Measurements from ENCODE around the gene EZH1. TPM values are rescaled to one million over a fixed set of nuclear protein-coding genes. Genes with fewer than 3 reads are reported as not detected.

The EZH1 gene
- total RNA-seq (18.5 TPM), polyA plus RNA-seq (38.8 TPM)
- long read RNA-seq, donor 1: 0 reads
- long read RNA-seq, donor 2: 0 reads
- long read RNA-seq, donor 3, partial matches to known transcripts: 0 of 1 reads
- long read RNA-seq, donor 3, other reads (novel, unspliced or antisense): 0 of 1 reads
- long read RNA-seq, donor 4, partial matches to known transcripts: 0 of 18 reads
- long read RNA-seq, donor 4, other reads (novel, unspliced or antisense): 17 of 18 reads
- long read RNA-seq, donor 5, partial matches to known transcripts: 0 of 4 reads
- long read RNA-seq, donor 5, other reads (novel, unspliced or antisense): 0 of 4 reads
- long read RNA-seq, donor 6, full-length matches to known transcripts: 3 of 3 reads
- long read RNA-seq, donor 6, partial matches to known transcripts: 0 of 3 reads
- long read RNA-seq, donor 6, other reads (novel, unspliced or antisense): 0 of 3 reads
- long read RNA-seq, donor 7, partial matches to known transcripts: 0 of 1 reads
- long read RNA-seq, donor 7, other reads (novel, unspliced or antisense): 0 of 1 reads
- long read RNA-seq, donor 8: 0 reads
- long read RNA-seq, donor 9, partial matches to known transcripts: 0 of 2 reads
- long read RNA-seq, donor 9, other reads (novel, unspliced or antisense): 0 of 2 reads
- long read RNA-seq, donor 10: 0 reads

- H3K4me3 ChIP-seq (ENCODE audit: low read length in 2 of 2): peak within 1 kb of the TSS; percentile 81 to 97
- H3K27me3 ChIP-seq (ENCODE audit: control insufficient read depth in 2 of 2, insufficient read depth in 1 of 2, low read length in 1 of 2): peaks cover 4 to 23% of the 10 kb centered on the region in 2 donors
- peaks cover 0 to 4% of the 10 kb centered on the region in 2 donors for H3K9me3 ChIP-seq (ENCODE audit: control insufficient read depth in 2 of 2, insufficient read depth in 1 of 2, low read length in 1 of 2)
- H3K36me3 ChIP-seq (ENCODE audit: control insufficient read depth in 2 of 2, insufficient read depth in 2 of 2, low read length in 1 of 2): peaks cover 0 to 3% of the 10 kb centered on the region in 2 donors
- 6% methylated on average over 50 of the region's 50 CpGs for WGBS
- H3K27ac ChIP-seq (ENCODE audit: low read depth in 1 of 2, low read length in 1 of 2): peak within 1 kb of the TSS; percentile 86 to 96
- H3K4me1 ChIP-seq (ENCODE audit: control insufficient read depth in 2 of 2, insufficient read depth in 2 of 2, low read length in 2 of 2): peaks cover 5 to 20% of the 10 kb centered on the region in 2 donors
- DNase-seq (ENCODE audit: low read depth in 6 of 9, low spot score in 9 of 9): peak; percentile 60 to 95 (median 86)
Observed at GRCh38 chr17:42744806-42745617, at the start of gene EZH1. TSS of gene EZH1 (minus strand) at chr17:42745040. CDS start at chr17:42728941, 16,099 bp downstream.

GRCh38 chr17:42792545-42792944, 47.7 kb upstream of the EZH1 start:
- no peak for DNase-seq (ENCODE audit: low read depth in 6 of 9, low spot score in 9 of 9)
- Histone ChIP-seq H3K9me3 (ENCODE audit: control insufficient read depth in 2 of 2, insufficient read depth in 1 of 2, low read length in 1 of 2) (no peaks in the 10 kb centered on the region), H3K4me3 (ENCODE audit: low read length in 2 of 2) (no peak overlapping the region), H3K36me3 (ENCODE audit: control insufficient read depth in 2 of 2, insufficient read depth in 2 of 2, low read length in 1 of 2) (peaks cover 4 to 8% of the 10 kb centered on the region in 2 donors), H3K4me1 (ENCODE audit: control insufficient read depth in 2 of 2, insufficient read depth in 2 of 2, low read length in 2 of 2) (peaks cover under 1 to 8% of the 10 kb centered on the region in 2 donors), H3K27ac (ENCODE audit: low read depth in 1 of 2, low read length in 1 of 2) (no peak overlapping the region), H3K27me3 (ENCODE audit: control insufficient read depth in 2 of 2, insufficient read depth in 1 of 2, low read length in 1 of 2) (peaks cover 2 to 26% of the 10 kb centered on the region in 2 donors)
- 87% methylated on average over 5 of the region's 5 CpGs for WGBS

GRCh38 chr17:42791948-42792347, 47.1 kb upstream of the EZH1 start:
- 81% methylated on average over 2 of the region's 2 CpGs for WGBS
- Histone ChIP-seq H3K9me3 (ENCODE audit: control insufficient read depth in 2 of 2, insufficient read depth in 1 of 2, low read length in 1 of 2) (no peaks in the 10 kb centered on the region), H3K36me3 (ENCODE audit: control insufficient read depth in 2 of 2, insufficient read depth in 2 of 2, low read length in 1 of 2) (peaks cover 4 to 5% of the 10 kb centered on the region in 2 donors), H3K4me1 (ENCODE audit: control insufficient read depth in 2 of 2, insufficient read depth in 2 of 2, low read length in 2 of 2) (peaks cover 0 to 3% of the 10 kb centered on the region in 2 donors), H3K27ac (ENCODE audit: low read depth in 1 of 2, low read length in 1 of 2) (no peak overlapping the region), H3K27me3 (ENCODE audit: control insufficient read depth in 2 of 2, insufficient read depth in 1 of 2, low read length in 1 of 2) (peaks cover 2 to 32% of the 10 kb centered on the region in 2 donors), H3K4me3 (ENCODE audit: low read length in 2 of 2) (no peak overlapping the region)
- DNase-seq (ENCODE audit: low read depth in 6 of 9, low spot score in 9 of 9): no peak

- Histone ChIP-seq H3K36me3 (ENCODE audit: control insufficient read depth in 2 of 2, insufficient read depth in 2 of 2, low read length in 1 of 2) (no peaks in the 10 kb centered on the region), H3K4me3 (ENCODE audit: low read length in 2 of 2) (no peak overlapping the region), H3K4me1 (ENCODE audit: control insufficient read depth in 2 of 2, insufficient read depth in 2 of 2, low read length in 2 of 2) (no peaks in the 10 kb centered on the region), H3K27ac (ENCODE audit: low read depth in 1 of 2, low read length in 1 of 2) (no peak overlapping the region), H3K9me3 (ENCODE audit: control insufficient read depth in 2 of 2, insufficient read depth in 1 of 2, low read length in 1 of 2) (peaks cover 0 to 17% of the 10 kb centered on the region in 2 donors), H3K27me3 (ENCODE audit: control insufficient read depth in 2 of 2, insufficient read depth in 1 of 2, low read length in 1 of 2) (peaks cover 45 to 79% of the 10 kb centered on the region in 2 donors)
- 96% methylated on average over 11 of the region's 11 CpGs for WGBS
- DNase-seq (ENCODE audit: low read depth in 6 of 9, low spot score in 9 of 9): no peak
Observed at GRCh38 chr17:42787266-42787665, 42.4 kb upstream of the EZH1 start.

GRCh38 chr17:42784811-42785592, 40.2 kb upstream of the EZH1 start:
- no peak for DNase-seq (ENCODE audit: low read depth in 6 of 9, low spot score in 9 of 9)
- H3K27ac ChIP-seq (ENCODE audit: low read depth in 1 of 2, low read length in 1 of 2): no peak overlapping the region
- peaks cover 63 to 97% of the 10 kb centered on the region in 2 donors for H3K27me3 ChIP-seq (ENCODE audit: control insufficient read depth in 2 of 2, insufficient read depth in 1 of 2, low read length in 1 of 2)
- H3K9me3 ChIP-seq (ENCODE audit: control insufficient read depth in 2 of 2, insufficient read depth in 1 of 2, low read length in 1 of 2): peaks cover 0 to 22% of the 10 kb centered on the region in 2 donors
- no peaks in the 10 kb centered on the region for H3K36me3 ChIP-seq (ENCODE audit: control insufficient read depth in 2 of 2, insufficient read depth in 2 of 2, low read length in 1 of 2)
- no peak overlapping the region for H3K4me3 ChIP-seq (ENCODE audit: low read length in 2 of 2)
- peaks cover 0 to 8% of the 10 kb centered on the region in 2 donors for H3K4me1 ChIP-seq (ENCODE audit: control insufficient read depth in 2 of 2, insufficient read depth in 2 of 2, low read length in 2 of 2)
- 11% methylated on average over 52 of the region's 52 CpGs for WGBS

- H3K36me3 ChIP-seq (ENCODE audit: control insufficient read depth in 2 of 2, insufficient read depth in 2 of 2, low read length in 1 of 2): peaks cover 1 to 3% of the 10 kb centered on the region in 2 donors
- no peak overlapping the region for H3K27ac ChIP-seq (ENCODE audit: low read depth in 1 of 2, low read length in 1 of 2)
- no peak for DNase-seq (ENCODE audit: low read depth in 6 of 9, low spot score in 9 of 9)
- H3K4me1 ChIP-seq (ENCODE audit: control insufficient read depth in 2 of 2, insufficient read depth in 2 of 2, low read length in 2 of 2): peaks cover 0 to 8% of the 10 kb centered on the region in 2 donors
- no peak overlapping the region for H3K4me3 ChIP-seq (ENCODE audit: low read length in 2 of 2)
- 10% methylated on average over 25 of the region's 25 CpGs for WGBS
- H3K27me3 ChIP-seq (ENCODE audit: control insufficient read depth in 2 of 2, insufficient read depth in 1 of 2, low read length in 1 of 2): peaks cover 64 to 99% of the 10 kb centered on the region in 2 donors
- peaks cover 0 to 22% of the 10 kb centered on the region in 2 donors for H3K9me3 ChIP-seq (ENCODE audit: control insufficient read depth in 2 of 2, insufficient read depth in 1 of 2, low read length in 1 of 2)
Observed at GRCh38 chr17:42784409-42784808, 39.6 kb upstream of the EZH1 start.

GRCh38 chr17:42783791-42784138, 38.9 kb upstream of the EZH1 start:
- Histone ChIP-seq H3K4me1 (ENCODE audit: control insufficient read depth in 2 of 2, insufficient read depth in 2 of 2, low read length in 2 of 2) (peaks cover 0 to 8% of the 10 kb centered on the region in 2 donors), H3K27ac (ENCODE audit: low read depth in 1 of 2, low read length in 1 of 2) (no peak overlapping the region), H3K36me3 (ENCODE audit: control insufficient read depth in 2 of 2, insufficient read depth in 2 of 2, low read length in 1 of 2) (peaks cover 7 to 10% of the 10 kb centered on the region in 2 donors), H3K4me3 (ENCODE audit: low read length in 2 of 2) (no peak overlapping the region), H3K9me3 (ENCODE audit: control insufficient read depth in 2 of 2, insufficient read depth in 1 of 2, low read length in 1 of 2) (peaks cover 0 to 22% of the 10 kb centered on the region in 2 donors), H3K27me3 (ENCODE audit: control insufficient read depth in 2 of 2, insufficient read depth in 1 of 2, low read length in 1 of 2) (peaks cover 64 to 96% of the 10 kb centered on the region in 2 donors)
- WGBS: 13% methylated on average over 22 of the region's 22 CpGs
- no peak for DNase-seq (ENCODE audit: low read depth in 6 of 9, low spot score in 9 of 9)

GRCh38 chr17:42783062-42783790, 38.4 kb upstream of the EZH1 start:
- H3K4me1 ChIP-seq (ENCODE audit: control insufficient read depth in 2 of 2, insufficient read depth in 2 of 2, low read length in 2 of 2): peaks cover 0 to 8% of the 10 kb centered on the region in 2 donors
- H3K4me3 ChIP-seq (ENCODE audit: low read length in 2 of 2): no peak overlapping the region

More at GRCh38 chr17:42783062-42783790, 38.4 kb upstream of the EZH1 start:
- no peak overlapping the region for H3K27ac ChIP-seq (ENCODE audit: low read depth in 1 of 2, low read length in 1 of 2)
- DNase-seq (ENCODE audit: low read depth in 6 of 9, low spot score in 9 of 9): no peak
- WGBS: 29% methylated on average over 9 of the region's 9 CpGs
- H3K27me3 ChIP-seq (ENCODE audit: control insufficient read depth in 2 of 2, insufficient read depth in 1 of 2, low read length in 1 of 2): peaks cover 64 to 90% of the 10 kb centered on the region in 2 donors
- peaks cover 0 to 22% of the 10 kb centered on the region in 2 donors for H3K9me3 ChIP-seq (ENCODE audit: control insufficient read depth in 2 of 2, insufficient read depth in 1 of 2, low read length in 1 of 2)
- peaks cover 12 to 14% of the 10 kb centered on the region in 2 donors for H3K36me3 ChIP-seq (ENCODE audit: control insufficient read depth in 2 of 2, insufficient read depth in 2 of 2, low read length in 1 of 2)
